Stimulated activated CD4-positive, alpha-beta T cell treated with anti-CD3 and anti-CD28 coated beads, Interleukin-1b, Interleukin-23, amount 100 ng/mL, for 1 hour (primary cell): ENCODE measurements around the gene UGT2A1.

Experiments
- DNase-seq, 2 donors: peaks; one replicate each; pipeline ENCODE4 v3.0.0-alpha.2; 2020; ENCODE audit warnings: low read depth in 2 of 2

The UGT2A1 gene

GRCh38 chr4:69589884-69590283, 63.2 kb downstream of the UGT2A1 start:
- no peak for DNase-seq

- no peak for DNase-seq
Measured at GRCh38 chr4:69584135-69584534, 68.9 kb downstream of the UGT2A1 start.

DNA sequence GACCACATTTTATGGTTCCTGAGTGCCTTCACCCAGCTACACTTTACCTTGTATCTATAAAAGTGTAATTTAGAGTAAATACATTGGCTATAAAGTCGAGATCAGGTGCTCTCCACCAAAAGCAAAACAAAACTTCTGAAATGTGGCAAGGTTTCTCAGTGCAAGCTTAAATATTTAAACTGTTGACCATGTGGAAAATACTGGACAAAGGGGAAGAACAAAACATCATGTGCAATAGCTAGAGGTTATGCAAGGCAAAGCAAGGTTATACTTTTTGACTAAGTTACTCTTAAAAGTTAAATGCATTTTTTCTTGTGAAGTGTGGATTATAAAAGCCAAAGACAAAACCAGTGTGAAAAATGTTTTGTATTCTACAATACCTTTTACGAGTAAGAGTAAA, 69.5 kb downstream of the UGT2A1 start:
- DNase-seq = no peak

DNA sequence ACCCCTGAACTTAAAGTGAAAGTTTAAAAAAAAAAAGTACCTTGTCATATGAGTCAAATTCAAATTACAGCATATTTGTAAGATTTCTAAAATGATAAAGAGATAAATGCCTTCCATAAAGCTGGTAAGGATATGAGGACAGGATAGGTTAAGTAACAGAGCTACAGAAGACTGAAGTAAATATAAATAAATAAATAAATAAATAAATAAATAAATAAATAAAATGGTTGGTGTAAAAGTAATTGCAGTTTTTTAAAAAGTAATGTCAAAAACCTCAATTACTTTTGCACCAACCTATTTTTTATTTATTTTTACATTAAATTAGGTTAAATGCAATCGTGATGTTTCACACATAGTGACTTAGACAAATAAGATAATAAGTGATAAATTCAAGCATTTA, 75.8 kb downstream of the UGT2A1 start:
- no peak for DNase-seq

- no peak for DNase-seq
Measured at GRCh38 chr4:69576251-69576877, 76.7 kb downstream of the UGT2A1 start.

DNA sequence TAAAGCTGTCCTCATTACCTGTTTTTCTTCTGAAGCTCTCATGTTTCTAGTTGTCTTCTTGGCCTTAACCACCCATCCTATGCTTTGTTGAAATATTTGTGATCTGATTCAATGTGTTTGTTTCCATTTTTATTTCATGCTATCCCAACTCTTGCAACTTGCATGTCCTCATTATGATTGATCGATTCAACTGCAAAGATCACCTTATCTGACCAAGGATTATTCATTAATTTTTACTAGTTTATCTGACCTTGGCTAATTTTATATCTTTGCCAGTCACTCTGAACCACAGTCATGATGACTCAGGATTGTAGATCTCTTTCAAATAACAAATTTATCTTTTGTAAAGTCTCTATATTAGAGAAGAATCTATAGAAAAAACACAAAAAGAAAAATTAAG, 84.3 kb downstream of the UGT2A1 start:
- DNase-seq = no peak

GRCh38 chr4:69563424-69563823, 89.6 kb downstream of the UGT2A1 start:
- DNase-seq = no peak

- DNase-seq = no peak
Measured at GRCh38 chr4:69549651-69550050, 103.4 kb downstream of the UGT2A1 start.

DNA sequence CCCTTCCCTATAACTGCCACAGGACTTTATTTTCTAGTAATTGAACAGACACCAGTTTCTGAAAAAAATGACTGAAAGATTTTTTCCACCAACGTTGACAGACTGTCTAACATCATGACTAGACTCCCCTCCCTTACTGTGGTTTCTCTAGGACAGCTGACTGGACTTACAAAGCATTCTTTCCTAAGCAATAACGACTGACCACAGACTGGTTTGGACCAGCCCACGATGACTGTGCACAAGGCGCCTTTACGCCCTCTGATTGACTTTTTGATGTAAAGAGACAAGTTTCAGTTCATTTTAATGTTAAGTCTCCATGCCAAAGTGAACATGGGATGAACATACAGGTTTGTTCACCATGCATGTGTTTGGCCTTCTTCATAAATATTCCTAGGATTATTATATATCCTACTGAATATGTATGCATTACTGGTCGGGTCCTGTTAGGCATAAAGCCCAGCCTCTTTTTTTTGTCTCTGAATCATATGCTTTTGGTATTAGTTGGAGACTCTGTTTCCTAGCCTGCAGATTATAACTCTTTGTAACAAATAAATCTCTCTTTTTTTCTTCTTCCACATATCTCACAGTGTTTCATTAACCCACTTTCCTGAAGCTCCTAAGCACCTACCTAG, 106.8 kb downstream of the UGT2A1 start:
- DNase-seq = no peak
